Activated naive CD4-positive, alpha-beta T cell treated with anti-CD3 and anti-CD28 coated beads, Interleukin-2, amount 50 U/mL, for 24 hours (primary cell): ENCODE results near the gene AOAH.
"Not testable (repeated sequence)": the region's sequence is repeated elsewhere in the genome, so short reads cannot be mapped to it uniquely, and the experiment has no call there.

Experiments
- H3K27ac Mint-ChIP-seq: one replicate; pipeline ENCODE4 v1.8.0; 2021; ENCODE audit warnings: mild to moderate bottlenecking, mixed read lengths
- H3K27me3 Mint-ChIP-seq: one replicate; pipeline ENCODE4 v1.8.0; 2021; ENCODE audit warnings: mixed read lengths
- H3K36me3 Mint-ChIP-seq: one replicate; pipeline ENCODE4 v1.8.0; 2021; ENCODE audit warnings: mixed read lengths
- H3K4me1 Mint-ChIP-seq: one replicate; pipeline ENCODE4 v1.8.0; 2021; ENCODE audit warnings: mixed read lengths
- H3K4me3 Mint-ChIP-seq: one replicate; pipeline ENCODE4 v1.8.0; 2021; ENCODE audit warnings: mild to moderate bottlenecking, mixed read lengths
- H3K9me3 Mint-ChIP-seq: one replicate; pipeline ENCODE4 v1.8.0; 2021; ENCODE audit warnings: mixed read lengths

The AOAH gene

GRCh38 chr7:36526863-36527548, 197.3 kb downstream of the AOAH start:
- no peaks in the 10 kb centered on the region for H3K9me3 Mint-ChIP-seq
- no peak overlapping the region for H3K27ac Mint-ChIP-seq
- no peaks in the 10 kb centered on the region for H3K27me3 Mint-ChIP-seq
- no peak overlapping the region for H3K4me3 Mint-ChIP-seq
- H3K4me1 Mint-ChIP-seq = peaks cover 8% of the 10 kb centered on the region
- peaks cover 3% of the 10 kb centered on the region for H3K36me3 Mint-ChIP-seq

DNA sequence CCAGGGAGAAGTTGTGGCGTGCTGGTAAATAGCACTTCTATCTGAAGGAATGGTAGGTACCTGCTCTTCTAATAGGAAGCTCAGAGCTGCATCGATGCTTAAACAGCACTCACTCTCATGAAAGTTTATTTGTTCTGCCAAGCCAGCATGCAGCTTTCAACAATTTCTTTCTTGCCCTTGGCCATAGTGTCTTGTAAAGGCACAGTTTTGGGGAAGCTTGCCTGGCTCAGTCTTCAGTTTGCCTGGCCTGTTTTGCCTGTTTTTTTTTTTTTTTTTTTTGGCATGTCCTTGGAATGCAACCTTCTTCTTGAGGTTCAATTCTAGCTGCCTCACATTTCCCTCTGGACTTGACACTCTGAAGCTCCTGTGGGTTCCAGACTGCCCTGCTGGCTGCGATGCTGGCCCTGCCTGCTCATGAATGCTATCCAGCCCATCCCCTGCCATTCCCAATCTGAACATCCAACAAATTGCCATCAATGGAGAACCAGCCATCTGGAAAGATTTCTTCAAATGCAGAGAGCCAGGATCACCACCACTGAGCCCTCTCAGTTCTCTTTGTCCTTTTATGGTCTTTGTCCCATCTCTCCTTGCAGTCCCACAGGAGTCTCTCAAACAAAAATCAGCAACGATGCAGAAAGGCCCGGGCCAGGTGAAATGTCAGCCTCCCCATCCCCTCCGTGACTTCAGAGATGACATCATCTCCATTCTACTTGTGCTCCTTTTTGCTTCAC, 200.8 kb downstream of the AOAH start:
- no peaks in the 10 kb centered on the region for H3K27me3 Mint-ChIP-seq
- H3K36me3 Mint-ChIP-seq = peaks cover 2% of the 10 kb centered on the region
- H3K9me3 Mint-ChIP-seq = no peaks in the 10 kb centered on the region
- peaks cover 8% of the 10 kb centered on the region for H3K4me1 Mint-ChIP-seq
- no peak overlapping the region for H3K27ac Mint-ChIP-seq
- H3K4me3 Mint-ChIP-seq = no peak overlapping the region

DNA sequence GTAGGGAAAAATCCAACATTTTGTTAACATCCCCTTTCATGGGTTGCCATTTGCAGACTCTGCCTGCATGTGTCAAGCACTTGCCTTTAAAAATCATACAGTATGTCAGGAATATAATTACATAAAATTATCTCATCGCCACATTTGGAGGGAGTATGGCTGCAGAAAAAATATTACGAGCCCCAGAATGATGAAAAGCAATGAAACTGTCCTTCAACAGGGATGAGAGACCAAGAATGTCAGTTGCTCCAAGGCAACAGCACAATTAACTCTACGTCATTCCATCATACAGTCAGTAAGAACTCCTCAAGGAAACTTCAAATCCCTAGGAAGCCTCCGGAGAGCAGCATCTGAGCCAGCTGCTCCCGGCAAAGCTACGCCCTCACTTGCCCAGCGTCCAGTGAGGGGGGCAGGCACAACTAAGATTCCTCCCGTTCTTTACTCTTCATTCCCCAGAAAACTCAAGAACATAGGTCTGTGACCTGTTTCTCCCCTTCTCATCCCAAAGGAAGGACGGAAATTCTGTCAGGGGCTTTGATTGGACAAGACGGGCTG, 201.8 kb downstream of the AOAH start:
- Mint-ChIP-seq H3K27me3 (no peaks in the 10 kb centered on the region), H3K9me3 (no peaks in the 10 kb centered on the region), H3K36me3 (no peaks in the 10 kb centered on the region), H3K4me3 (no peak overlapping the region), H3K27ac (no peak overlapping the region), H3K4me1 (peaks cover 8% of the 10 kb centered on the region)

DNA sequence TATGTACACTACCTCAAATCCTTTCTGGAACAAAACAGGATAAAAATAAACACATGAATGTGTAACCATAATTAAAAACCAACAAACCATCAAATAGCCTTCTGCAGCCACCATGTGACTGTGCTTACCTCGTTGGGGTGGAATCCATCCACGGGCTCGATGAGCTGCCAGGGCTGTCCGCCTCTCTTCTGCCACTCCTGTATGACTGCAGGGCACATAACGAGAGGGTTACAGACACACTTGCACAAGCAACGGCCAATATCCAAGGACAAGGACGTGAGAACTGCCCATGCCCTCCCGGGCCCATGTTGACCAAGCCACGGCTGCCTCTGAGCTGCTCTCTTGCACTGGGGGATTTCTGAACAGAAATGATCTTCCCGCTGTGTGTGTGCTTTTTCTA, 202.4 kb downstream of the AOAH start:
- Mint-ChIP-seq H3K4me1 (peaks cover 7% of the 10 kb centered on the region), H3K27me3 (no peaks in the 10 kb centered on the region), H3K36me3 (no peaks in the 10 kb centered on the region), H3K27ac (no peak overlapping the region), H3K9me3 (no peaks in the 10 kb centered on the region), H3K4me3 (no peak overlapping the region)

DNA sequence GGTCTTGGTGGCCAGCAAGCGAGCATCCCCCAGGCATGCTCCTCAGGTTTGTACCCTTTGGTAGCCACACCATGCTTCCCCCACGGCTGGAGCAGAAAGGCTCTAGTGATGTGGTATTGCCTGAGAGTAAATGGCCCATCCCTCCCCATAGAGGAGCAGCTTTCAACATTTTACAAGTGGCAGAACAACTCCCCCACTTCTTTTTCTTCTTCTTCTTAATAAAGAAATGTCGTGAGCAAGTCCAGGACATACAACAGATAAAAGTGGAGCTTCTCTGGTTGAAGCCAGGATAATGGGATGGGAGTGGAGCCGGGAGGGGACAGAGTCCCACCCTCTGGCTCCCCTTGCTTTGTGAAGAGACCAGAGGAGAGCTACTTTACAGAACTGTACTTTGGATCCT, 203.2 kb downstream of the AOAH start:
- H3K27me3 Mint-ChIP-seq = no peaks in the 10 kb centered on the region
- H3K4me1 Mint-ChIP-seq = no peaks in the 10 kb centered on the region
- H3K27ac Mint-ChIP-seq = no peak overlapping the region
- no peaks in the 10 kb centered on the region for H3K36me3 Mint-ChIP-seq
- H3K9me3 Mint-ChIP-seq = no peaks in the 10 kb centered on the region
- H3K4me3 Mint-ChIP-seq = no peak overlapping the region

DNA sequence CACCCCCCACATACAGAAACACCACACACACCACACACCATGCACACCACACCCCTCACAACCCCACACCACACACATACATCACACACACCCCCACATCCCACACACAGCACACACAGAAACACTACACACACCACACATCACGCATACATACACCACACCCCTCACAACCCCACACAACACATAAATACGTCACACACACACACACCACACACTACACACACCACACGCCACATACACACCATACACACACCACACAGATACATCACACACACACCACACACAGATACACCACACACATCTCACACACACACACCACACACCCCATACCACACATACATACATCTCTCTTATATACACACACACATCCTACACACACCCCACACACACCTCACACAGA, 208.4 kb downstream of the AOAH start:
- Mint-ChIP-seq H3K27ac (no peak overlapping the region), H3K36me3 (no peaks in the 10 kb centered on the region), H3K27me3 (no peaks in the 10 kb centered on the region), H3K4me3 (no peak overlapping the region), H3K9me3 (no peaks in the 10 kb centered on the region), H3K4me1 (no peaks in the 10 kb centered on the region)

GRCh38 chr7:36514289-36515243, 209.7 kb downstream of the AOAH start:
- no peak overlapping the region for H3K27ac Mint-ChIP-seq
- H3K4me1 Mint-ChIP-seq = no peaks in the 10 kb centered on the region
- H3K9me3 Mint-ChIP-seq = no peaks in the 10 kb centered on the region
- no peaks in the 10 kb centered on the region for H3K27me3 Mint-ChIP-seq
- H3K4me3 Mint-ChIP-seq = no peak overlapping the region
- no peaks in the 10 kb centered on the region for H3K36me3 Mint-ChIP-seq

GRCh38 chr7:36513393-36513792, 210.9 kb downstream of the AOAH start:
- Mint-ChIP-seq H3K27me3 (no peaks in the 10 kb centered on the region), H3K9me3 (no peaks in the 10 kb centered on the region), H3K4me3 (no peak overlapping the region), H3K36me3 (no peaks in the 10 kb centered on the region), H3K4me1 (no peaks in the 10 kb centered on the region), H3K27ac (no peak overlapping the region)

DNA sequence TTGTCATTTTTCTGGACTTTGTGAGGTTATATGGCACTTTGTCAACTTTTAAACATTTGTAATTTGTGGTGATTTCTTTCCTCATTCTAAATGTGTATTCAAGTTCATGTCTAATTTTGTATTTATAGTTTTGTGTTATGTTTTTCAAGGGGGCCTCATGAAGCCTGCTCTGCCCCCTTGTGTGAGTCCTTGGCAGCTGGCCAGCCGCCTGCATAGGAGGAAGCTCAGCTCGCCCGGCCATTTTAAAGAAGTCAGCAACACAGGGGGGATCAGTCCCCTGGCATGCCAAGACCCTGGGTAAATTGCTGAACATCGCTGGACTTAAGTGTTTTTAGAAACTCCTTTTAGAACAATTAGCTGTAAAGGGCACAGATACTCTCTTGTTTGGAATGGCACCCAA, 211.7 kb downstream of the AOAH start:
- H3K27ac Mint-ChIP-seq = no peak overlapping the region
- no peaks in the 10 kb centered on the region for H3K9me3 Mint-ChIP-seq
- H3K27me3 Mint-ChIP-seq = no peaks in the 10 kb centered on the region
- no peak overlapping the region for H3K4me3 Mint-ChIP-seq
- no peaks in the 10 kb centered on the region for H3K36me3 Mint-ChIP-seq
- H3K4me1 Mint-ChIP-seq = no peaks in the 10 kb centered on the region

DNA sequence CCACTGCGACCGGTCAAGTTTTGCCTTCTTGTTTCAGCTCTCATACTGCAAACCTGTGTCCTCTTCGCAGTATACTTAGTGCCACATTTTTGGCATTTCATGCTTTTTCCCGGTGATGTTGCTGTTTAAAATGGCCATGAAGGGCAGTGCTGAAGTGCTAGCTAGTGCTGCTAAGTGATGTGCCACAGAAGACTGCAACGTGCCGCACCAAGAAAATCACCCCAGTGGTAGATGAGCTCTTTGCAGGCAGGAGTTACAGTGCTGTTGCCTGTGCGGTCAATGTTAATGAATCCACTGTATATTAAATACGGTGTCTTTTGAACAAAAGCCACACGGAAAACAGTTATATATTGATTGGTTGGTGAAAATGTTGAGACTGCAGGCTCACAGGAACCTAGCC, 214.3 kb downstream of the AOAH start:
- Mint-ChIP-seq H3K4me1 (no peaks in the 10 kb centered on the region), H3K27ac (no peak overlapping the region), H3K27me3 (no peaks in the 10 kb centered on the region), H3K36me3 (no peaks in the 10 kb centered on the region), H3K4me3 (no peak overlapping the region), H3K9me3 (no peaks in the 10 kb centered on the region)

- no peaks in the 10 kb centered on the region for H3K9me3 Mint-ChIP-seq
- H3K27ac Mint-ChIP-seq = no peak overlapping the region
- H3K36me3 Mint-ChIP-seq = no peaks in the 10 kb centered on the region
- no peaks in the 10 kb centered on the region for H3K4me1 Mint-ChIP-seq
- H3K4me3 Mint-ChIP-seq = no peak overlapping the region
- no peaks in the 10 kb centered on the region for H3K27me3 Mint-ChIP-seq
Observed at GRCh38 chr7:36507475-36508440, 216.5 kb downstream of the AOAH start.

DNA sequence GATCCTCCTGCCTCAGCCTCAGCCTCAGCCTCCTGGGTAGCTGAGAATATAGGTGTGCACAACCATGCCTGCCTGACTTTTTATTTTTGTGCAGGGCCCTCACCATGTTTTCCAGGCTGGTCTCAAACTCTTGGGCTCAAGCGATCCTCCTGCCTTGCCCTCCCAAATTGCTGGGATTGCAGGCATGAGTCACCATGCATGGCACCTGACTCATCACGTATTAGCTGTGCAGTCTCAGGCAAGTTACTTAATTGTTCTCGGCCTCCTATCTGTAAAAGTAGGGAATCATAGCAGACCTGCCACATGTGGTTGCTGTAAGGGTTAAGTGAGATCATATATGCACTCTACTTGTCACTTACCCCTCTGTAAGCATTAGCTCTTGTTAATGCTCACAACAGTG, 217.5 kb downstream of the AOAH start:
- H3K4me1 Mint-ChIP-seq = no peaks in the 10 kb centered on the region
- H3K4me3 Mint-ChIP-seq = no peak overlapping the region
- H3K36me3 Mint-ChIP-seq = no peaks in the 10 kb centered on the region
- H3K27ac Mint-ChIP-seq = no peak overlapping the region
- H3K27me3 Mint-ChIP-seq = no peaks in the 10 kb centered on the region
- H3K9me3 Mint-ChIP-seq = no peaks in the 10 kb centered on the region

GRCh38 chr7:36506130-36506798, 218.0 kb downstream of the AOAH start:
- no peaks in the 10 kb centered on the region for H3K4me1 Mint-ChIP-seq
- no peaks in the 10 kb centered on the region for H3K9me3 Mint-ChIP-seq
- no peaks in the 10 kb centered on the region for H3K36me3 Mint-ChIP-seq
- H3K27me3 Mint-ChIP-seq = no peaks in the 10 kb centered on the region
- no peak overlapping the region for H3K4me3 Mint-ChIP-seq
- H3K27ac Mint-ChIP-seq = no peak overlapping the region

GRCh38 chr7:36504617-36505016, 219.7 kb downstream of the AOAH start:
- H3K27me3 Mint-ChIP-seq, H3K36me3 Mint-ChIP-seq: not testable (repeated sequence)

More at GRCh38 chr7:36504617-36505016, 219.7 kb downstream of the AOAH start:
- H3K4me1 Mint-ChIP-seq, H3K9me3 Mint-ChIP-seq, H3K27ac Mint-ChIP-seq, H3K4me3 Mint-ChIP-seq: not testable (repeated sequence)
